Activated B cell treated with CpG ODN at 0.5 μM for 24 hours (primary cell): ENCODE data around the gene ALK. TPM values are rescaled to one million over a fixed set of nuclear protein-coding genes. Genes with fewer than 3 reads are reported as not detected.

Experiments
- ATAC-seq: fragments of 200-7000 bp; cut with Tn5 transposase; one replicate; pipeline ENCODE4 v1.10.0; 2021; ENCODE audit warnings: low read depth, mild to moderate bottlenecking, moderate library complexity
- CTCF ChIA-PET: fragments of 350-600 bp; sonication (Branson Sonifier 250); formaldehyde crosslinking; loops from one replicate; lab custom pipeline; 2021; ENCODE audit warnings: antibody characterized with exemption; lab: Charles Lee
- POLR2A ChIA-PET: fragments of 350-600 bp; sonication (Branson Sonifier 250); formaldehyde crosslinking; loops from one replicate; lab custom pipeline; 2021; ENCODE audit warnings: antibody characterized with exemption; lab: Charles Lee
- DNase-seq: peaks from one replicate; pipeline ENCODE4 v3.0.0; 2022
- H3K27ac Mint-ChIP-seq: one replicate; pipeline ENCODE4 v1.8.0; 2020; ENCODE audit warnings: mixed read lengths
- H3K27me3 Mint-ChIP-seq: one replicate; pipeline ENCODE4 v1.8.0; 2021; ENCODE audit warnings: mixed read lengths
- H3K36me3 Mint-ChIP-seq: one replicate; pipeline ENCODE4 v1.8.0; 2021; ENCODE audit warnings: low read depth, mixed read lengths
- H3K4me1 Mint-ChIP-seq: one replicate; pipeline ENCODE4 v1.8.0; 2021; ENCODE audit warnings: mixed read lengths
- H3K4me3 Mint-ChIP-seq: one replicate; pipeline ENCODE4 v1.8.0; 2020; ENCODE audit warnings: mild to moderate bottlenecking, mixed read lengths
- H3K9me3 Mint-ChIP-seq: one replicate; pipeline ENCODE4 v1.8.0; 2020; ENCODE audit warnings: mixed read lengths
- CTCF ChIP-seq: fragments of 200-600 bp; IDR thresholded peaks from one replicate; pipeline ENCODE4 v1.8.0; 2022; ENCODE audit warnings: antibody characterized with exemption, mild to moderate bottlenecking
- intact Hi-C: fragments of 100-400 bp; cut with micrococcal nuclease; formaldehyde crosslinking; loops from one replicate; pipeline ENCODE4 v1.15.1; 2024
- total RNA-seq: library from RNA; stranded (reverse); gene quantifications from 2 replicates; pipeline ENCODE4 v1.2.3, GENCODE V29; 2022

ALK gene
- total RNA-seq, 1 donor from 2014 or later, result not detected

DNA sequence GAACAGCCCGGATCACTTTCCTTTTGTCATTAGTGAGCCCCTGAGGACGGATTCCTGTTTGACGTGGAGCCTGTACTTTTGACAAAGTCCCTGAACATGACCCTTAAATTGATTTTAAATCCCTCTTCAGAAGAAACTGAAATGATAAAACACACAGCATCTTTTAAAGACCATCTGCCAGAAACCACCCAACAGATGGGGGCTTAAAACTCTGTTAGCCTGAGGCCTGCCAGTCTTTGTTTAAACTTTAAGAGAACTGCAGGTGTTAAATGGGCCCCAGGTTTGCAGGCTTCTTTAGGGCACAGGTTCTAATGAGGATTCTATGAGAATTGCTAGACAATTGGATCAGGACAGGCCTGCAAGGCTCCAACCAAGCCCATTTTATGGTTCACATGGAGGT, 177.9 kb downstream of the ALK start:
- CTCF ChIA-PET, result no interaction called here

DNA sequence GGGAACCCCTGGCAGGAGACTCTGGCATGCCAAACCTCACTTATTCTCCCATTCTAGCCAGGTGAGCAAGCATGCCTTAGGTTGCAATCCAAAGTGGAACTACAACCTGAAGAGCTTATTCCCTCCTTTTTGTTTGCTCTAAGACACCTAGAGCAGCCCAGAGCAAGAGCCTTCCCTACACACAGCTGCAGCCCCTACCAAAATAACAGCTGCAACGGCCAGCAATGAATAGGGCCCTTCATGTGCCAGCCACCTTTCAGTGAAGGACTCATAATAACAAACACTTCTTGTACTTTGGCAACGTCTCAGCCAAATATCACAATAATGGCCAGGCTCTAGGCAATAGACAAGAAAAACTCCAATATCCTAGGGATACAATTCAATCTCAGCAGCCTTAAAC, 178.7 kb downstream of the ALK start:
- no peak for DNase-seq
- Mint-ChIP-seq H3K4me1 (no peaks in the 10 kb centered on the region), H3K27ac (no peak overlapping the region), H3K27me3 (peaks cover 5% of the 10 kb centered on the region), H3K9me3 (no peaks in the 10 kb centered on the region), H3K36me3 (no peaks in the 10 kb centered on the region), H3K4me3 (no peak overlapping the region)
- no peak for TF ChIP-seq CTCF
- no peak for ATAC-seq
- intact Hi-C loops, result no loop called here
- ChIA-PET CTCF (no interaction called here), POLR2A (no interaction called here)

More for the DNA sequence above, 177.9 kb downstream of the ALK start:
- H3K27ac Mint-ChIP-seq, result no peak overlapping the region
- DNase-seq (no peak), ATAC-seq (no peak)
- H3K9me3 Mint-ChIP-seq, result no peaks in the 10 kb centered on the region
- TF ChIP-seq CTCF, result no peak
- peaks cover 5% of the 10 kb centered on the region for H3K27me3 Mint-ChIP-seq
- POLR2A ChIA-PET, result no interaction called here
- H3K4me1 Mint-ChIP-seq, result no peaks in the 10 kb centered on the region
- H3K36me3 Mint-ChIP-seq, result no peaks in the 10 kb centered on the region
- intact Hi-C loops, result no loop called here
- H3K4me3 Mint-ChIP-seq, result no peak overlapping the region

DNA sequence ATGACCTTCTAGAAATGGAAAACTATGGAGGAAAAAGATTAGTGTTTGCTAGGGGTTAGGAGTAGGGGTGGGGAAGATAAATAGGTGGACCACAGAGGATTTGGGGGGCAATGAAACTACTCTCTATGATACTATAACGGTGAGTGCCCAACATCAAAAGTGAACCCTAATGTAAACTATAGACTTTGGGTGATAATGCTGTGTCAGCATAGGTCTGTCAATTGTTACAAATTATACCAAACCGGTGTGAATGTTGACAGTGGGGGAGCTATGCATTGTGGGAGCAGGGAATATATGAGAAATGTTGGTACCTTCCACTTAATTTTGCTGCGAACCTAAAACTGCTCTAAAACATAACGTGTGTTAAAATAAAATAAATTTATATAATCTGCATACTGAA, 180.3 kb downstream of the ALK start:
- ATAC-seq, result no peak
- intact Hi-C loops, result no loop called here
- no peak overlapping the region for H3K27ac Mint-ChIP-seq
- ChIA-PET CTCF (no interaction called here), POLR2A (no interaction called here)
- no peak for DNase-seq
- peaks cover 3% of the 10 kb centered on the region for H3K27me3 Mint-ChIP-seq
- no peak for TF ChIP-seq CTCF
- H3K9me3 Mint-ChIP-seq, result no peaks in the 10 kb centered on the region
- no peaks in the 10 kb centered on the region for H3K4me1 Mint-ChIP-seq
- H3K36me3 Mint-ChIP-seq, result no peaks in the 10 kb centered on the region
- no peak overlapping the region for H3K4me3 Mint-ChIP-seq

DNA sequence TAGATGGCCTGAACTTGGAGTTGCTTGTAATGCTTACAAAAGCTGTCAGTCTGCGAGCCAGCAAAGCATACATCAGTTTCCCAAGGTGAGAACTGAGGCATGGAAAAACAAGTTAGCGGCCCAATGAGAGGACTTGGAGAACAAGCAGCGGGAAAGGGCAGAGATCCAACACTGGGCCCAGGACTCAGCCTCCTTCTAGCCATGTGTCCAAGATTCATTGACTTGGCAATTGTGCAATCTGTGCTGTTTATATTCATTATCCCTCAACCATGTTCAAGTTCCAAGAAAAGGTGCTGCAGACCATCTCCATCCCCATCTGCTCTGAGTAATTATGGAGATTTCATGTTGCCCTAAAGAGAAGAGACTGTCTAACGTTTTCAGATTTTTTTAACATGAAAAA, 187.4 kb downstream of the ALK start:
- no peaks in the 10 kb centered on the region for H3K4me1 Mint-ChIP-seq
- ChIA-PET POLR2A (no interaction called here), CTCF (no interaction called here)
- DNase-seq, result no peak
- H3K27ac Mint-ChIP-seq, result no peak overlapping the region
- H3K4me3 Mint-ChIP-seq, result no peak overlapping the region
- no peak for TF ChIP-seq CTCF
- no peaks in the 10 kb centered on the region for H3K36me3 Mint-ChIP-seq
- intact Hi-C loops, result no loop called here
- ATAC-seq, result no peak
- H3K9me3 Mint-ChIP-seq, result no peaks in the 10 kb centered on the region
- peaks cover 9% of the 10 kb centered on the region for H3K27me3 Mint-ChIP-seq

- H3K27ac Mint-ChIP-seq, result no peak overlapping the region
- POLR2A ChIA-PET, result no interaction called here
- intact Hi-C loops, result no loop called here
Measured at GRCh38 chr2:29733213-29733612, 188.2 kb downstream of the ALK start.

More at GRCh38 chr2:29733213-29733612, 188.2 kb downstream of the ALK start:
- DNase-seq, result no peak
- no peak for ATAC-seq
- H3K4me1 Mint-ChIP-seq, result no peaks in the 10 kb centered on the region
- no peaks in the 10 kb centered on the region for H3K36me3 Mint-ChIP-seq
- H3K9me3 Mint-ChIP-seq, result no peaks in the 10 kb centered on the region
- TF ChIP-seq CTCF, result no peak
- CTCF ChIA-PET, result no interaction called here
- H3K27me3 Mint-ChIP-seq, result peaks cover 10% of the 10 kb centered on the region
- H3K4me3 Mint-ChIP-seq, result no peak overlapping the region
